ENCODE measurements around the gene CCT2.

CCT2 gene

DNA sequence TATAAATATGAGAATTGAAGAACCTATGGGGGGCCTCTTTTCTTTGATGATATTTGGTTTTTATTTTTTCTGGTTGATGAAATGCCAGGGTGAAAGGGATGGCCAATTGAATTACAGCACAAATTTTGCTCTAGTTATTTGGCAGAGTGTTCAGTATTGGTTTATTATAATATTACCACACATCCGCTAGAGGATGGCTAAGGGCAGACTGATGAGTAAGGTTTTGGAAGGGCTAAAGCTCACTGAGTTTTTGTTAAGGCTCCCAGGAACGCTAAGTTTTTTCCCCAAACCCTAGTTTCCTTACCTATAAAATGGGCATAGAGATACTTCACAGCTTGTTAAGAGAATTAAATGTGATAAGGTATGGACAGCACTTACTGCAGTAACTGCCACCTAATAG is 59.8 kb downstream of the CCT2 start:
- DNase-seq = no peak

DNA sequence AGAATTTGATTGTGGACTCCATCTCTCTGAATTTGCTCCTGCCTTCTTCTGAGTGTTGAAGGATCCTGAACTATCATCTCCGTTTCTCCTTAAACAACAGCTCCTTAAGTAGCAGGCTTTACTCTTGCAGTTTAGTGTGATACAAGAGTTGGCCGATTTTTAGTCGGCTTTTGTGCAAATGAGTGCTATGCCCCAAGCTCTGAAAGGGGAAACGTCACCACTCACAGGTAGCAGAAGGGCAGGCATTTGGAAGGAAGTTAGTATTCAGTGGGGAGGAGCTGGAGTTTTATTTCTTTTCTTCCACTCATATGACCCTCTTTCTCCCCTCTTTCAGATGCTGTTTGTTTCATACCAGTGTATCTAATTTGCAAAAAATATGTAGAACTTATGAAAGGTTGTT is 61.9 kb downstream of the CCT2 start:
- no peak for DNase-seq

DNA sequence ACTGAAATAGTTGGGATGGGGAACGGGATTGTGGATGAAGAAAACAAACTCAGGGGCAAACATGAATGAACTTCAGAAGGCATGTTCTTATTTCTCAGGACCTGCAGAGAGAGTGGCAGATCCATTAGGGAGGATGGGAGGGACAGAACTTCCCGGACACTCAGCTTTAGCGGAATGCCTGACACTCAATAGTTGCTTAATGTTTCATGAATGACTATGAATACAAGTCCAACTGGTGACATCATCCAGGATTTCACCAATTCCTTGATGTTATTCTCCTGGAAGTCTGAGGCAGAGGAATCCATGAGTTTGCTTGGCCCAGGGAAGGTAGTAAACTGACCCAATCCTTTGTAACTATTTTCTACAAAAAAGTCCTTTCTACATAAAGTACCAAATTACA is 63.2 kb downstream of the CCT2 start:
- no peak for DNase-seq

GRCh38 chr12:69649529-69649928 is 64.3 kb downstream of the CCT2 start:
- no peak for DNase-seq
